ENCODE data around the gene AIFM3.

The AIFM3 gene

DNA sequence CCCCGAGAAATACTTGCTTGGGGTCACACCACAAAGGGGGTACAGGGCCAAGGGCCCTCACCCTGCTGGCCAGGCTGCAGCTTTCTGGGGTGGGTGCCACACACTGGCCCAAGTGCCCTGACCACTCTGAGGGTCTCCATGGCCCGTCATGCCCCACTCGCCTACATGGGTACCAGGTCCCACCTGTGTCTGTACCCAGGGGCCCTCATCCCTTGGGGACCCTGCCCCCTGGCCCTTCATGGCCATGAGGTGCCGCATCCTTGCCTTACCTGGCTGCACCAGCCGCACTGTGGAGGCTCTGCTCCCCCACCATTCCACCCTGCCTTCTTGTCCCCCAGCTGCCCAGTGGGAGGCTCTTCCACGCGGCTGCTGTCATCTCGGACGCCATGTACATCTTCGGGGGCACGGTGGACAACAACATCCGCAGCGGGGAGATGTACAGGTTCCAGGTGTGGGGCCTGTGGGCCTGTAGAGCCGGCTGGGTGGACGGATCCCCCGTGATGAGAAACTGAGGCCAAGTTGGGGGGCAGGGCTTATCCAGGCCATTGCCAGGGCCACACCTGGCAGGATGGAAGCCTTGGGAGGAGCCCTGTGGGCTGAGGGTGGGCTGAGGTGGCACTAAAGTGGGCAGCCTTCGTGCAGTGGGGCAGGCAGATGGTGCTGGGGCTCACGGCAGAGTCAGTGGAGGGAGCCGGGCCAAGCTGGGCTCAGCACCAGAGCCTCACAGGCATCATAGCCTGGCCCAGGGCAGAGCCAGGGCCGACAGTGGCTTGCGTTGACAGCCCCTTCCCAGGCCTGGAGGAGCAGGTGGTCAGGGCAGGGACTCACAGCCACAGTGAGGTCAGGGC is 25.6 kb downstream of the AIFM3 start:
- TF ChIP-seq, protein P1, sequence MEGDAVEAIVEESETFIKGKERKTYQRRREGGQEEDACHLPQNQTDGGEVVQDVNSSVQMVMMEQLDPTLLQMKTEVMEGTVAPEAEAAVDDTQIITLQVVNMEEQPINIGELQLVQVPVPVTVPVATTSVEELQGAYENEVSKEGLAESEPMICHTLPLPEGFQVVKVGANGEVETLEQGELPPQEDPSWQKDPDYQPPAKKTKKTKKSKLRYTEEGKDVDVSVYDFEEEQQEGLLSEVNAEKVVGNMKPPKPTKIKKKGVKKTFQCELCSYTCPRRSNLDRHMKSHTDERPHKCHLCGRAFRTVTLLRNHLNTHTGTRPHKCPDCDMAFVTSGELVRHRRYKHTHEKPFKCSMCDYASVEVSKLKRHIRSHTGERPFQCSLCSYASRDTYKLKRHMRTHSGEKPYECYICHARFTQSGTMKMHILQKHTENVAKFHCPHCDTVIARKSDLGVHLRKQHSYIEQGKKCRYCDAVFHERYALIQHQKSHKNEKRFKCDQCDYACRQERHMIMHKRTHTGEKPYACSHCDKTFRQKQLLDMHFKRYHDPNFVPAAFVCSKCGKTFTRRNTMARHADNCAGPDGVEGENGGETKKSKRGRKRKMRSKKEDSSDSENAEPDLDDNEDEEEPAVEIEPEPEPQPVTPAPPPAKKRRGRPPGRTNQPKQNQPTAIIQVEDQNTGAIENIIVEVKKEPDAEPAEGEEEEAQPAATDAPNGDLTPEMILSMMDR (IDR thresholded peaks at IDR 0.05; ENCODE audit: low read depth, low read length, missing control alignments): no peak
- no peak for DNase-seq (ENCODE audit: extremely low read depth, low read depth)
- no peak overlapping the region for H3K4me3 ChIP-seq (replicated peaks; ENCODE audit: low read depth, low read length)

GRCh38 chr22:20993304-20994127 is 26.5 kb downstream of the AIFM3 start:
- H3K4me3 ChIP-seq (replicated peaks; ENCODE audit: low read depth, low read length): no peak overlapping the region
- TF ChIP-seq, protein P1 (IDR thresholded peaks at IDR 0.05; ENCODE audit: low read depth, low read length, missing control alignments): no peak
- no peak for DNase-seq (ENCODE audit: extremely low read depth, low read depth)

- TF ChIP-seq, protein P1 (IDR thresholded peaks at IDR 0.05; ENCODE audit: low read depth, low read length, missing control alignments): no peak
- H3K4me3 ChIP-seq (replicated peaks; ENCODE audit: low read depth, low read length): no peak overlapping the region
- no peak for DNase-seq (ENCODE audit: extremely low read depth, low read depth)
These were observed 27.3 kb downstream of the AIFM3 start for GRCh38 chr22:20994128-20994901.

DNA sequence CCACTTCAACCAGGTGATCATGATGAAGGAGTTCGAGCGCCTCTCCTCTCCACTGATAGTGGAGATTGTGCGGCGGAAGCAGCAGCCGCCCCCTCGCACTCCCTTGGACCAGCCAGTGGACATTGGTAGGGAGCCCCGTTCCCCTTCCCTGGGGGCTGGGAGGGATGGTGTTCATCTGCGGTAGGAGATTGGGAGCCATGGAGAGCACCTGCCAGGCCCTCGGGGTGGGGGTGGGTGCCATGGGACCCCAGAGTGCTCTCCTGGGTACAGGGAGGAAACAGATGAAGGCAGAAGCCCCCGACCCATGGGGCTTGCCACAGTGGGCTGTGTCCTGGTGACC is 27.8 kb downstream of the AIFM3 start:
- no peak overlapping the region for H3K4me3 ChIP-seq (replicated peaks; ENCODE audit: low read depth, low read length)
- DNase-seq (ENCODE audit: extremely low read depth, low read depth): no peak
- TF ChIP-seq, protein P1 (IDR thresholded peaks at IDR 0.05; ENCODE audit: low read depth, low read length, missing control alignments): no peak

GRCh38 chr22:20995329-20996030 is 28.4 kb downstream of the AIFM3 start:
- no peak overlapping the region for H3K4me3 ChIP-seq (replicated peaks; ENCODE audit: low read depth, low read length)
- TF ChIP-seq, protein P1 (IDR thresholded peaks at IDR 0.05; ENCODE audit: low read depth, low read length, missing control alignments): no peak
- DNase-seq (ENCODE audit: extremely low read depth, low read depth): no peak

DNA sequence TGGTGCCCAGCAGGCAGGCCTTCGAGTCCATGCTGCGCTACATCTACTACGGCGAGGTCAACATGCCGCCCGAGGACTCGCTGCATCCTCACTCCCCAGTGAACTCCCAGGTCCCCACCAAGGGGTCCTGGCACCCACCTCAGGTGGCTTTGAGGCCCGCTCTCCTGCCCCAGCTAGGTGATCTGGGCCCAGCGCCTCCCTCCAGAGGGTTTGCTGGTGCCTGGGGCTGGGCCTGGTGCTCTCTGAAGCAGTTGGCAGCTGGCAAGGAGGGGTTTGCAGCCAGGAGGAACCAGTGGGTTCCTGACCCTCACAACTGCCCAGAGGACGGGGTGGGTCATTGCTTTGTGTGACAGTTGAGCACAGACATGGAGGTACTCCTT is 29.0 kb downstream of the AIFM3 start:
- TF ChIP-seq, protein P1 (IDR thresholded peaks at IDR 0.05; ENCODE audit: low read depth, low read length, missing control alignments): no peak
- no peak for DNase-seq (ENCODE audit: extremely low read depth, low read depth)
- no peak overlapping the region for H3K4me3 ChIP-seq (replicated peaks; ENCODE audit: low read depth, low read length)
